PFSK-1 (cell line): Measurements from ENCODE around the gene JAGN1.

Experiments
- POLR2AphosphoS5 ChIP-seq: IDR thresholded peaks from 2 replicates; pipeline ENCODE4 v1.6.1; 2012; ENCODE audit warnings: low read depth, mild to moderate bottlenecking, control low read depth, low read length, moderate library complexity
- REST ChIP-seq, 2 experiments: IDR thresholded peaks; 2 replicates each; pipeline versions ENCODE4 v1.6.1 to v1.8.0; 2011 to 2012; ENCODE audit warnings: low read depth in 2 of 2, low read length in 2 of 2, control low read depth in 1 of 2, inconsistent platforms in 1 of 2, mild to moderate bottlenecking in 1 of 2, moderate library complexity in 1 of 2; ENCODE audit not compliant: insufficient read depth in 1 of 2

DNA sequence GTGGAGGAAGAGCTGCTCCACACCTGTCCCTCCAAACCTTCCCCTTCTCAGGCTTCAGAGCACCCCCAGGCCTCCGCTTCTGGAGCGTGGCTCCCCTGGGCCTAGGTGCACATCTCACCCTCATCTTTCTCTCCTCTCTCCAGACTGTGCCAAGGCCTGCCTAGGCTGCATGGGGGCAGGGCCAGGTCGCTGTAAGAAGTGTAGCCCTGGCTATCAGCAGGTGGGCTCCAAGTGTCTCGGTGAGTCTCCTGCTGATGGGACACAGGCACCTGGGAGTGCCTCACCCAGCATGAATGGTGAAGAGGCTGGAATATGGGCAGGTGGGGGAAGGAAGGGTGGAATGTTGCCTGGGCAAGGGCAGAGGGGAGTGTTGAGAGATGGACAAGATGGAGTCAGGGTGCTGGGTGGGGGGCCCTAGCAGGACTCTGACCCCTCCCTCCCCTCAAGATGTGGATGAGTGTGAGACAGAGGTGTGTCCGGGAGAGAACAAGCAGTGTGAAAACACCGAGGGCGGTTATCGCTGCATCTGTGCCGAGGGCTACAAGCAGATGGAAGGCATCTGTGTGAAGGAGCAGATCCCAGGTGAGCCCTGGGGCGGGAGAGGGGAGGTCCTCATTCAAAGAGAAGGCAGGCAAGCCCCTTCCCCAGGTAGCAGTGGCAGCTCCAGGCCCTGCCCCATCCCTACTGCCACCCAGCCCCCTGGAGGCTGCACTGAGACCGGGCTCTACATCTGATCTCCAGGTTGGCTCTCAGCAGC, 52.7 kb downstream of the JAGN1 start:
- TF ChIP-seq POLR2AphosphoS5 (no peak), REST (IDR thresholded peaks at IDR 0.05; ENCODE audit: insufficient read depth in 1 of 2, low read depth in 2 of 2, low read length in 2 of 2) (no peak)
